Endometrium (tissue), 2 donors: ENCODE results near the gene RAB7B.
A peak's percentile ranks its signal among the peaks of the same experiment; 100 is the strongest.

ENCODE experiments used
- FAIRE-seq: peaks from 2 replicates; lab custom pipeline; 2012; peaks lifted over from hg19 to GRCh38; lab: Jason Lieb, UNC
- donor health status: control.
- donor health status: control.

Gene RAB7B

GRCh38 chr1:206002871-206003801 is at the start of gene RAB7B:
Gene RAB7B (minus strand): TSS chr1:206003395. CDS start chr1:205994135, 9,260 bp downstream.
- FAIRE-seq: no peak

- FAIRE-seq: peak; percentile 12
Measured at GRCh38 chr1:206052231-206052865, 49.2 kb upstream of the RAB7B start.

- FAIRE-seq: no peak
Measured at GRCh38 chr1:206050655-206051235, 47.5 kb upstream of the RAB7B start.

GRCh38 chr1:206049919-206050600 is 46.9 kb upstream of the RAB7B start:
- FAIRE-seq: no peak

- no peak for FAIRE-seq
Measured at GRCh38 chr1:206049293-206049692, 46.1 kb upstream of the RAB7B start.

- FAIRE-seq: no peak
Measured at GRCh38 chr1:206048582-206048981, 45.4 kb upstream of the RAB7B start.

- no peak for FAIRE-seq
Measured at GRCh38 chr1:206047271-206047670, 44.1 kb upstream of the RAB7B start.

- FAIRE-seq: no peak
Measured at GRCh38 chr1:206041640-206042039, 38.4 kb upstream of the RAB7B start.

GRCh38 chr1:206040328-206040727 is 37.1 kb upstream of the RAB7B start:
- FAIRE-seq: no peak

- FAIRE-seq: no peak
Measured at GRCh38 chr1:206039046-206039973, 36.1 kb upstream of the RAB7B start.

GRCh38 chr1:206037581-206037980 is 34.4 kb upstream of the RAB7B start:
- no peak for FAIRE-seq

GRCh38 chr1:206036663-206037455 is 33.7 kb upstream of the RAB7B start:
- no peak for FAIRE-seq

- FAIRE-seq: no peak
Measured at GRCh38 chr1:206035027-206035426, 31.8 kb upstream of the RAB7B start.

- FAIRE-seq: no peak
Measured at GRCh38 chr1:206032380-206033140, 29.4 kb upstream of the RAB7B start.

GRCh38 chr1:206030714-206031113 is 27.5 kb upstream of the RAB7B start:
- no peak for FAIRE-seq

- FAIRE-seq: no peak
Measured at GRCh38 chr1:206030191-206030590, 27.0 kb upstream of the RAB7B start.

- FAIRE-seq: no peak
Measured at GRCh38 chr1:206029484-206029883, 26.3 kb upstream of the RAB7B start.

GRCh38 chr1:206025283-206025820 is 22.2 kb upstream of the RAB7B start:
- FAIRE-seq: no peak

GRCh38 chr1:206023695-206024094 is 20.5 kb upstream of the RAB7B start, which contains the start of gene CTSE:
Gene CTSE (minus strand): TSS chr1:206023895. CDS start chr1:206023791, 104 bp downstream.
- no peak for FAIRE-seq
